NCI-H524 treated with DMSO at 0.1 percent for 48 hours (cell line): ENCODE results near the gene TTLL10.
"Not testable (repeated sequence)": the region's sequence is repeated elsewhere in the genome, so short reads cannot be mapped to it uniquely, and the experiment has no call there.

ENCODE experiments used
- DNase-seq: peaks from one replicate; lab custom pipeline; 2025; lab: John Stamatoyannopoulos, UW

The TTLL10 gene

DNA sequence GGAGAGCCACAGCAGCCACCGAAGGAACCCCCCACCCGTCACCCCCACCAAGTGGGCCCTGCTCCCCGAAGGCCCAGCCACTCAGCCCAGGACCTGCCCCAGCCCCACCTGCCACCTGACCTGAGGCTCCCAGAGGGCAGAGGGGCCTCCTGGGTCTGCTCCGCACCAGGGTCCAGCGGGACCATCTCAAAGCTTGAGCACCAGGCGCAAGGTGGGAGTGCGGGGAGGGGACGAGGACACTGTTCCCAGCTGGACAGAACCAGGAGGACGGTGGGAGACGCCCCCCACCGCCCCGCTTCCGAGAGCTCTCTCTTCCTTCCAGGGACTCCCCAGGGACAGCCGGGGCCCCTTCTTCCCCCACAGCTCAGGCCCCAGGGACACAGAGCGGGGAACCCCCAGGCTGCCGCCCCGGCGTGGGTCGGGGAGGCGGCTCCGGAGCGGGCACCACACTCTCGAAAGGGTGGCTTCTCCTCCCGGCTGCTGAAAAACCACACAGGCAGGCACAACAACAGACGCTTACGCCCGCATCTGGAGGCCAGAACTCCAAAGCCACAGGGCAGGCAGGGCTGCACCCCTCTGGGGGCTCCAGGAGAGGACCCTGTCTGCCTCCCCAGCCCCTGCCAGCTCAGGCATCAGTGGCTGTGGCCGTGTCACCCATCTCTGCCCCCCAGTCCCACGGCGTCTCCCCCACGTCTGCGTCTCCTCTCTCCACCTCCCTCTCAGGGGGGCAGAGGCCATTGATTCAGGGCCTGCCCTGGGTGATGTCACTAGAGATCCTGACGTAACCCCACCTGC lies 1.9 kb upstream of the TTLL10 start:
- no peak for DNase-seq

DNA sequence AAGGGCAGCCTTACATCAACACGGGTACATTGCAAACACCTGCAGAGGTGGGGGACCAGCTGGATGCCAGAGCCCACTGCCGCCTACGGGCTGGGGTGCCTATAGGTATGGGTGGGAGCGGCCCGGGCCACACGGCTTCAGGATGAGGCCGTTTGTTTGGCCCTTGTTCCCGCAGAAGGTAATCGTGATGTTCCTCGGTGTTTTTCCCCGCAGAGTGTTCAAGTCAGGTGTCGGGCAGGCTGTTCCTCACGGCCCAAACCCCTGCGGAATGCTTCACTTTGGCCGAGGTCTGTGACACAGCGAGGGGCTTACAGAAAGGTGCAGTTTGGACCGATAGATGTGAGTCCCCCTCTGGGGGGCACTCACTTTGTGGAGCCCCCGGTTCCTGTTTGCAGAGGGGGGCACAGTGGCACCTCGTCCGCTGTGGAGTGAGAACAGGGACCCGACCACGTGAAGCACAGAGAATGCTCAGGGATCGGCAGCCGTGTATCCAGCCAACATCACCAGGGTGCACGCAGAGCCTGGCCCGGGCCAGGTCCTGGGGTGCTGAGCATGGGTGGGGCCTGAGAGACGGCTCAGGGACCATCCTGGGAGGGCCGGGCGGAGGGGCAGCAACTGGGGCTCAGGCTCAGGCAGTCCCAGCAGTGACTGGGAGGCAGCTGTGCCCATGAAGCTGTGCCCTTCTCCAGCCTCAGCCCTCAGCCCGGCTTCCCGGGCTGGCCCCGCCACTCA lies 453 bp upstream of the TTLL10 start:
- DNase-seq = no peak

DNA sequence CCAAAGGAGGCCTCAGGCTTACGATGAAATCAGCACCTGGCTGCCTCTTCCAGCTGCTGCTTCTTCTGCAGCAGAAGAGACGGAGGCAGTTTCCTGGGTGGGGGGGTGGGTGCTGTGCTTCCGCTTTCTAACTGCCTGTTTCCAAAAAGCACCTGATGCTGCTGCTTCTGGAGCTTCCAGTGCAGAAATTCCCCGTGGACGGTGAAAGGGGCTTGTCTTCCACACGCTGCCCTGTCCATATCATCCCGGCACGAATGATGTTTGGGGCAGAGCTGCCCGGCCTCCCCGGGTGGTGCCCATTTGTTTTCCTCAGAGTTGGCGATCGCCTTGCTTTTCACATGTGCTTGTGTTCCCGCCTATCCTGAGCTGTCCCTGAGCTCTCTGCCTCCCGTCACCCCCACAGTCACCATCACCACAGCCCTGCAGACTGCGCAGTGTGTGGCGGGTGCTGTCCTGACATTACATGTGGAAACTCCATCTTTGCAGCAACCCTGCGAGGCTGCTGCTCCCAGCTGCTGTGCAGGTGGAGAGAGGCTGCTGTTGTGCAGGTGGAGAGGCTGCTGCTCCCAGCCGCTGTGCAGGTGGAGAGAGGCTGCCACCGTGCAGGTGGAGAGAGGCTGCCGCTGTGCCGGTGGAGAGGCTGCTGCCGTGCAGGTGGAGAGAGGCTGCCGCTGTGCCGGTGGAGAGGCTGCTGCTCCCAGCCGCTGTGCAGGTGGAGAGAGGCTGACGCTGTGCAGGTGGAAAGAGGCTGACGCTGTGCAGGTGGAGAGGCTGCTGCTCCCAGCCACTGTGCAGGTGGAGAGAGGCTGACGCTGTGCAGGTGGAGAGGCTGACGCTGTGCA lies 1.8 kb downstream of the TTLL10 start:
- no peak for DNase-seq

DNA sequence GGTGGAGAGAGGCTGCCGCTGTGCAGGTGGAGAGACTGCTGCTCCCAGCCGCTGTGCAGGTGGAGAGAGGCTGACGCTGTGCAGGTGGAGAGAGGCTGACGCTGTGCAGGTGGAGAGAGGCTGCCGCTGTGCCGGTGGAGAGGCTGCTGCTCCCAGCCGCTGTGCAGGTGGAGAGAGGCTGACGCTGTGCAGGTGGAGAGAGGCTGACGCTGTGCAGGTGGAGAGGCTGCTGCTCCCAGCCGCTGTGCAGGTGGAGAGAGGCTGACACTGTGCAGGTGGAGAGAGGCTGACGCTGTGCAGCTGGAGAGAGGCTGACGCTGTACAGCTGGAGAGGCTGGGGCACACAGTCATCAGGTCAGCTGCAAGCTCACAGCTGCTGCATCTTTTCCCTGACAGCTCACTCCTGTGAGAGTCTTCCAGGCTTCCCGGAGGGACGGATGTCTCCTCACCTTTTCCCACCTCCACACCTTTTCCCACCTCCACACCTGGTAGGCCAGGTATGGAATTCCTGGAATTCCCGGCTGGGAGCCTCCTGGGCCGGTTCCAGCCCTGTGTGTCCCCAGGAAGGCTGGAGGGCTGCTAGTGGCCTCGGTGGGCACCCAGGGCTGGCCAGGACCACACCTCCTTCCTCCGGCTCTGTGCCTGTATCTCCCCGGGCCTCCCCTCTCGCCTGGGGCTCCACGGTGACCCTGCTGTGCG lies 2.5 kb downstream of the TTLL10 start:
- DNase-seq = not testable (repeated sequence)

DNA sequence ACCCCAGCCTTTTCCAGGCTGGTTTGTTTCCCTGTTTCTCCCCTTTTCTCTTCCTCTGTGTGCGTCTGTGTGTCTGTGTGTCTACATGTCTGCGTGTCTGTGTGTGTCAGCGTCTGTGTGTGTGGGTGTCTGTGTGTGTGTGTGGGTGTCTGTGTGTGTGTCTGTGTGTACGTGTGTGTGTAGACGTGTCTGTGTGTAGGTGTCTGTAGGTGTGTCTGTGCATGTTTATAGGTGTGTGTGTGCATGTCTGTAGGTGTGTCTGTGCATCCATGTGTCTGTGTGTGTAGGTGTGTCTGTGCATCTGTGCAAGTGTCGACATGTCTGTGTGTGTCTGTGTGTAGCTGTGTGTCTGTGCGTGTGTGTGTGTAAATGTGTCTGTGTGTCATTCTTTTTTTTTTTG lies 3.3 kb downstream of the TTLL10 start:
- no peak for DNase-seq

DNA sequence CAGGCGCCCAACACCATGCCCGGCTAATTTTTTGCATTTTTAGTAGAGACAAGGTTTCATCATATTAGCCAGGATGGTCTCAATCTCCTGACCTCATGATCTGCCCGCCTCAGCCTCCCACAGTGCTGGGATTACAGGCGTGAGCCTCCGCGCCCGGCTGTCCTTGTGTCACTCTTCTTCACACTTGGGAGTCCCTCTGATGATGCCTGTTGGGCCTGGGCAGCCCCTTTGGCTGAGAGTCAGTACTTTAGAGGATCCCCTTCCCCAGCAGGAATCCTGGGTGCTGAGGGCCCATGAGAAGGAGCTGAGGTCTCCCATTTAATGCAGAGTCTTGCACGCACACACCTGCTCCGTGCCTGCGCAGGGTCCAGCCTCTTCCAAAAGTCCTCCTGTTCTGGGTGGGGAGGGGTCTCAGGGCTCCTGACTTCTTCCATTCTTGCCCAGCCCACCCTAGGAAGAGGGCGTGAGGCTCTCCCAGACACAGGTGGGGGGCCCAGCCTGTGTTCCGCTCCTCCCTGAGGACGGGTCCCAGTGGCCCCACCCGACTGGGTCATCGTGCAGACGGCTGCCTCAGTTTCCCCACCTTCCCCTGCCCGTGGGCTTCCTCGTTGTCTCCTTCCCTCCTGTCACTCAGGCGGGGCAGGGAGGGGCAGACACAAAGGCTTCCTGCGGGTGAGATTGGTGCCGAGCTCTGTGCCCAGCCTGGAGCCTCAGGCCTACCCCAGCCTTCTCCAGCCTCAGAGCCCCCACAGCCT lies 3.9 kb downstream of the TTLL10 start:
- no peak for DNase-seq

DNA sequence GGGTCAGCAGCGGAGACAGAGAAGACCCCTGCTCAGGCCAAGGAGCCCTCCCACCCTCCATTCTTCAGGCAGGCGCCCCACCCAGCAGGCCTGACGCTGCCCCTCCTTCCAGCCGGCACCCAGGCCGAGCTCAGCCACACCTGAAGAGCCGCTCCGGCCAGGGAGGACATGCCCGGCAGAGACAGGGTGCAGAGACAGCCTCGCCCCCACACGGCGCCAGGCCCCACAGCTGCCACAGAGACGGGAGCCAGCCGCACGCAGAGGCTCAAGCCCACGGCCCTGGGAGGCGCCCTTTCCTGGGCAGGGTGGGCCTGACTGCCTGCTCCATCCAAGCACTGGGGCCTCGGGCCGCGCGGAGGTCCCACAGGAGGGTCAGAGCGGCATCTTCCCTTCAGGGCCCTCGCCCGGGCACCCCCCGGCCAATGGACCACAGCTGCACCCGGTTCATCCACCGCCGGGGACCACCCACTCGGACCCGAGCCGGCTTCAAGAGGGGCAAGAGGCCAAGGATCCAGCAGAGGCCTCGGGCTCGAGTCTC lies 5.2 kb downstream of the TTLL10 start:
- no peak for DNase-seq

DNA sequence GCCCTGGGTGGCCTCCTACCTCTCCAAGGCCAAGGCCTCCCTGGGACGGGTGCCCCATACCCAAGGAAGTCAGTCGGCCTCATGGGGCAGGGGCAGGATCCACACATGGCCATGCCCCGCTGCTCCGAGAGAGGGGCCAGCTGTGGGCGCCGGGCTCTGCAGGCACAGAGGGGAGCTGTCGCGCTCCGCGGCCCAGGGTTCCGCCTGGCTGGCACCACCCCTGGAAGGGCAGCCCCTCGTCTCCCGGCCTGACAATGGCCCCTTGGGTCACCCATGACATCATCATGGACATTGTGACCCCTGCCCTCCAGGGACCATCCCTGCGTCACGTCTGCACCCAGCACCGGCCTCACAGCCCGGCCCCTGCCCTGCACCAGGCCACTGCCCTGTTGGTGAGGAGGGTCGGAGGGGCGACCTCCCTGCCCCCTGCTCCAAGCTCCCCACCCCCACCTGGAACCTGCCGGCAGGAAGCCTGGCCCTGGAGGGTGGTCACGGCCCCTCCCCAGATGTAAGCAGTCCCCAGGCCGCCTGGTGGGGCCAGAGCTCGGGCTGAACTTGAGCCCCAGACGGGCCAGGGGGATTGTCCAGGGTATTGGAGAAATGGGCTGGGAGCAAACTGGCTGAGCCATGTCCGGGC lies 5.8 kb downstream of the TTLL10 start:
- DNase-seq = no peak

DNA sequence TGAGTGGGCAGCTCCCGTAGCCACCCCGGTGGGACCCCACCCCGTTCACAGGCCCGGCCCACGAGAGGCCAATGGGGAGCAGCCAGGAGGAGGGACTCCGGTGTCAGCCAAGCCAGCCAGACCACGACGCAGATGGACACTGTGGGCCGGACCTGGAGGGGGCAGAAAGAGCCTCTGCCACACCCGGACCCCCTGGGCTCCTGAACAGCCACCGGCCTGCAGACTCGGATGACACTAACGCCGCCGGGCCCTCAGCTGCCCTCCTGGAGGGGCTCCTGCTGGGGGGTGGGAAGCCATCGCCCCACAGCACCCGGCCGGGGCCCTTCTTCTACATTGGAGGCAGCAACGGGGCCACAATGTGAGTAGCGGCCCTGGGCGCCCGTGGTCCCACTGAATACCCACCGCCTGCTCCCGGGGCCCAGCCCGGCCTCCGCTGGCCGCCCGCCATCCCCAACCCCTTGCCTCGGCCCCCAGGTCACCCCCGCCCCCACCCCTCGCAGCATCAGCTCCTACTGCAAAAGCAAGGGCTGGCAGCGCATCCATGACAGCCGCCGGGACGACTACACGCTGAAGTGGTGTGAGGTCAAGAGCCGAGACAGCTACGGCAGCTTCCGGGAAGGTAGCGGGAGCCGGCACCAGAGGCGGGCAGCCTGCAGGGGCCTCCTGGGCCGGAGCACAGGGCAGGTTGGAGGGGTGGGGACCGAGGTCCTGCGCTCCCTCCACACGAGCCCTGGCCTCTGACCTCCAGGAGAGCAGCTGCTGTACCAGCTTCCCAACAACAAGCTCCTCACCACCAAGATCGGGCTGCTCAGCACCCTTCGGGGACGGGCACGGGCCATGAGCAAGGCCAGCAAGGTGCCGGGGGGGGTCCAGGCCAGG lies 6.5 kb downstream of the TTLL10 start:
- DNase-seq = no peak

DNA sequence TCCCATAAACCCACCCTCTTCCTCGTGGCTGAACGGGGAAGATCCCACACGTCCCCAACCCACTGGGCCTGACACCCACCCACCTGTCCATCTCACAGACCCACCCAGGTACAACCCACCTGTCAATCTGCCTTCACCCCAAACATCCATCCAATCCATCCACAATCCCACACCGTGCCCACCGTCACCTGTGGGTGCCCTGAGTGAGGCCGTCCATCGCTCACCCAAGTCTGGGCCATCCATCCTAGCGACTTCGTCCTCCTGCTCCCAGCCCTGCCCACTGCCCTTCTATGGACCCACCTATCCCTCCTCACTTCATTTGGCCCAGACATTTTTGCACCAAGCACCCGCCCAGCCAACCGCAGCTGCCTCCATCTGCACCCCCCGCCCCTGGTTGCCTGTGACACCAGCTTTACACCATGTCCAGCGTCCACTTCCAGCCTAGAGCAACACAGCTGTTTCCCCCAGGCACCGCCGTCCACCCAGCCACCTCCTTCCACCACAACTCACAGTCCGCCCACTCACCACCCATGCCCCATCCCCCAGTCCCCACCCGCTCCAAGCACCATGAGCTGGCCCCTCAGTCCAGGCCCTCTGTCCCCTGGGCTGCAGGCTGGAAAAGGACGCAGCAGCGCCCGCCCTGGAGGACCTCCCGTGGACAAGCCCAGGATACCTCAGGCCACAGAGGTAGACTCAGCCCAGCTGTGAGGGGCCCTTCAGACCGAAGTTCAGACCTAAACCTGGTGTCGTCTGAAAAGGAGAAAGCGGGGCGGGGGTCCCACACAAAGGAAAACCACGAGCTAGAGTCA lies 7.7 kb downstream of the TTLL10 start:
- no peak for DNase-seq

DNA sequence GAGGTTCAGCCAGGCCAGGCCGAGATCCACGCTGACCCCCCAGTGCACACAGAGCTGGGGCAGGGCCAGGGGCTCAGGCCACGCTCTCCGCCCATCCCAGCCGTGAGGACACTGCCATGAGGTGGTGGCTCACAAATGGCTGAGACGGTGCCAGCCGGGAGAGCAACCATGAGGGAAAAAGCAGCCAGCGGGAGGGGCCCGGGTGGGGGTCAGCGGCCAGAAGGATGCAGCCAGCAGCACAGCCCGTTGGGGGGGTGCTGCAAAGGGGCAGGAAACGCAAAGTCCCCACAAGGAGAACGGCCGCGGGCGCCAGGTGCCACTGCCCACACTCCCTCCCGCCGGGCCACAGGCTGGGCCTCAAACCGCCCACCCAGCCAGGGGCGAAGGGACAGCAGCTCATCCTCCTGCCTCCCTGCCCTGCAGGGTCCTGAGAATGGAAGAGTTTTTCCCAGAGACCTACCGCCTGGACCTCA lies 8.3 kb downstream of the TTLL10 start:
- no peak for DNase-seq

DNA sequence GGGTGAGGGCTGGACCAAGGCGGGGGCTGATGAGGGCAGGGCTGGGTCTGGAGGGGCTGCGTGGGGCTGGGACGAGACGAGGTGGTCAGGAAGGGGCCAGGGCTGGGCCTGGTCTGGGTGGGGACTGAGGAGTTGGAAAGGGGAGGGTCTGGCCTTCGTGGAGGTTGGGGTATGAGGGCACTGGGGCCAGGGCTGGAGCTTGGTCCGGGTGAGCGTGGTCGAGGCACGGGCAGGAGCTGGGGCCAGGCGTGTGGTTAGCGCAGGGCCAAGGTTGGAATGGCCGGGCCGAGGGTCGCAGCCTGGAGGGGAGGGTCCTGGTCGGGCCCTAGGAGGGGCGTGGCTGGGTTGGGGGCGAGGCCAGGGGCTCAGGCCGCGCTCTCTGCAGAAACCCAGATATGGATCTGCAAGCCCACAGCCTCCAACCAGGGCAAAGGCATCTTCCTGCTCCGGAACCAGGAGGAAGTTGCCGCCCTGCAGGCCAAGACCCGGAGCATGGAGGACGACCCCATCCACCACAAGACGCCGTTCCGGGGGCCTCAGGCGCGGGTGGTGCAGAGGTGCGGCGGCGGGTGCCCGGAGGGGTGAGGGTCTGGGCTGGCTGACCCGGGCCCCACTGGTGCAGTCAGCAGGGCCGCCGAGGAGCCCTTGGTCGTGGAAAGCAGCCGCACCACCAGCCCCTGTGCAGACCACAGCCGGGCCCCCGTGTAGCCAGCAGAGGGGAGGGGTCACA lies 9.0 kb downstream of the TTLL10 start:
- DNase-seq = no peak

DNA sequence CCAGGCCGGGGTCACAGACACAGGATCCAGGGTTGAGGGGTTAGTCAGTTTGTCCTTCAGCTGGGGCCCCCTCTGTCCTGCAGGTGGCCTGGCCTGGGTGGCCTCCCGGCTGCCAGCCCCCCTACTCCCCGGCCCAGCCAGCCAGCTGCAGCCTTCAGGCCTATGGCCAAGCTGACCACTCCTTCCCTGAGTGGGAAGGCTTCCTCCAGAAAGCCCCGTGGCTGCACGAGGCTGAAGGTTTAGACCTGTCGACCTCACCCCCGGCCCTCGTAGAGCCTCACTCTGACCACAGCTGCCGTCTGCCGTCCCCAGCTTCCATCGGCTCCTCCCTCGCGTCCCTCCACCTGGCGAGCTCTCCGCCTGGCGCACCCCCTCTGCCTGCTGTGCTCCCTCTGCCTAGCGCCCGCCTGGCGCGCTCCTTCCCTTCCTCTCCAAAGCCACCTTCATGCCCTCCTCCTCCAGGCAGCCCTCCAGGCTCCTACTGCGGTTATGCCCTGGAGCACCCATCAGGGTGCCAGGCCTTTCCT lies 9.6 kb downstream of the TTLL10 start:
- DNase-seq = no peak

DNA sequence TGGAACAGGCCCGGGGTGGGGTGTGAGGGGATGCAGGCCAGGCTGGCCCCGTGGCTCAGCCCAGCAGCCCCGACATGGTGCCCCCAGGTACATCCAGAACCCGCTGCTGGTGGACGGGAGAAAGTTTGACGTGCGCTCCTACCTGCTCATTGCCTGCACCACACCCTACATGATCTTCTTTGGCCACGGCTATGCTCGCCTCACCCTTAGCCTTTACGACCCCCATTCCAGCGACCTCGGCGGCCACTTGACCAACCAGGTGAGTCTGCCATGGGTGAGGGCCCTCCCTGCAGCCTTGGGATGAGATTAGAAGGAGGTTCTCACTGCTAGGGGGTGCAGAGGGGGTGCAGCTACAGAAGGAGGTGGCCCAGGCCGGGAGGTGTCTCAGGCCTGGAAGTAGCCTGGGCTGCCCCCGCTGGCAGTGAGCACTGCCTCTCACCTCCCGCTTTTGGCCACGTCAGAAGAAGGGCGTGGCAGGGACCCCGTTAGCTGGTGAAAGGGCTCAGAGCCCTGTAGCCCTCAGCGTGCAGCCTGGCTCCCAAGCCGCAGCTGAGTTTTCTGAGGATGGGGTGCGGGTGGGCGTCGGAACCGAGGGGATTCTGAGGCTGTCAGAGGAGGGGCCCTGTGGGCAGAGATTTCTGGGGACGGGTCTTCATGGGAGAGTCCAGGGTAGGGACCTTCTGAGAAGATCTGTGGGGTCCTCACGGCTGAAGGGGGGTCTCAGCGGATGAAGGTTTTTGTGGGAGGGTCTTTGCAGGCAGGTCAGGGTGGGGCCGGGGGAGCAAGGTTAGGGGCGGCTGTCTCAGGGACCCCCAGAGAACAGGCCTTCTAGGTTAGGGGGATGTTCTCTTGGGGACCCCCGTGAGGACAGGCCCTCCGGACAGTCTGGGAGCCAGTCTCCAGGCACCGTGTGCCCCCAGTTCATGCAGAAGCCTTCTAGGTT lies 10.4 kb downstream of the TTLL10 start:
- DNase-seq = no peak

DNA sequence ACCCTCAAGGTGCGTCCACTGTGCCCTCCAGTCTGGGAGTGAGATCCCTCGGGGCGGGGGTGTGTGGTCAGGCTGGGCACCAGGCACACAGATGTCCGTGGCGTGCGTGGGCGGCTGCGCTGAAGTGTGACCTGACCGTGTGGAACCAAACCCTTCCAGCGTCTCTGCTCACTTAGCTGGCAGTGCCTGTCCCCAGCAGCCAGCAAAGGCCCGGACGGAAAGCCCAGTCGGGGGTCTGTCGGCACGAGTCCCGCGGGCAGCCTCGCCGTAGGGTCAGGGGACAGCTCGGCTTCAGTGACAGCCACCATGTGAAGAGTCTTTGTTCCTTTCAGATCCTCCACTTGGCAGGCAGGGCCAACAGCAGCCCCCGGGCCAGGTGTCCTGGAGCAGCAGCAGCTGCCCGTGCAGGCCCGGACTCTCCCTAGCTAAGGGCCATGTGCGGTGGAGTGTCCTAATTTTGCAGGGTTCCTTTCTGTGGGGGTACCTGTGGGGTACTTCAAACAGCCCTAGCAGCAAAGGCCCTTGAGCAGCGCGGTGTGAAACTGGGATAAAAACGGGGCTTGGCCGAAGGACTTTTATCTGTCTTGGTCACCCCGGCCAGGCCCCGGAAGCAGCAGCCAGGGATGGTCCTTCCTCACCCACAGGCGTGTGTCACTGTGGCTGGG lies 11.6 kb downstream of the TTLL10 start:
- no peak for DNase-seq

DNA sequence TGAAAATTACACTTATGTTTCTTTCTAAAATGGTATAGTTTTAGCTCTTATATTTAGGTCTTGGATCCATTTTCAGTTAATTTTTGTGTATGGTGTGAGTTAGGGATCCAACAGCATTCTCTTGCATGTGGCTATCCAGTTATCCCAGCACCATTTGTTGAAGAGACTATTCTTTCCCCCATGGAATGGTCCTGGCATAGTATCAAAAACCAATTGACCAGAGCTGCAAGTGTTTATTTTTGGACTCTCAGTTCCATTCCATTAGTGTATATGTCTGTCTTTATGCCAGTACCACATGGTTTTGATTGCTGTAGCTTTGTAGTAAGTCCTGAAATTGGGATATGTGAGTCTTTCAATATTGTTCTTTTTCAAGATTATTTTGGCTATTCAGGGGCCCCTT lies 14.3 kb downstream of the TTLL10 start:
- no peak for DNase-seq
